K562 (cell line): Measurements from ENCODE around the gene SCYGR5. TPM values are rescaled to one million over a fixed set of nuclear protein-coding genes. Genes with fewer than 3 reads are reported as not detected.

Experiments used
- ATAC-seq: fragments of 200-7000 bp; cut with Tn5 transposase; 3 replicates; pipeline ENCODE4 v1.9.1; 2020; ENCODE audit warnings: moderate library complexity
- BruUV-seq: library from RNA; stranded (reverse); fragments of 400-500 nt; replicated peaks from 2 replicates; lab custom pipeline; 2021; lab: Mats Ljungman, UMichigan
- CTCF ChIA-PET: fragments of 300-600 bp; formaldehyde crosslinking; extraction: SDS; loops from one replicate; lab custom pipeline; 2021; ENCODE audit warnings: low intra/inter-chr PET ratio; lab: Yijun Ruan, JAX
- POLR2A ChIA-PET: fragments of 300-600, 350-650 bp; sonication (Branson Sonifier 250); formaldehyde crosslinking; extraction: SDS; loops from one replicate; lab custom pipeline; 2021; ENCODE audit warnings: antibody characterized with exemption, inconsistent platforms; lab: Yijun Ruan, JAX
- DNase-seq, 4 experiments: peaks; one replicate each; pipeline versions ENCODE4 v3.0.0 to v3.0.0-alpha.2; 2011 to 2018; ENCODE audit warnings: low spot score in 3 of 4, mixed read lengths in 3 of 4; ENCODE audit errors: extremely low read depth in 1 of 4
- FAIRE-seq: peaks from 2 replicates; lab custom pipeline; 2011; peaks lifted over from hg19 to GRCh38; lab: Jason Lieb, UNC
- H2AFZ ChIP-seq: 2 replicates; pipeline ENCODE4 v1.6.0; 2011; ENCODE audit warnings: low read depth, low read length, control low read depth, inconsistent platforms
- H3K27ac ChIP-seq: fragments of 200-600 bp; 3 replicates; pipeline ENCODE4 v1.8.0; 2011; ENCODE audit warnings: low read depth, mild to moderate bottlenecking, control low read depth, inconsistent platforms, low read length, moderate library complexity, mixed read lengths; ENCODE audit errors: extremely low read depth
- H3K27me3 ChIP-seq, 2 experiments: fragments of 300-600 bp in 1 of 2; 2 replicates in 1 of 2; 3 replicates in 1 of 2; pipeline versions ENCODE4 v1.6.0 to v1.8.0; 2011; ENCODE audit warnings: inconsistent platforms in 2 of 2, low read length in 2 of 2, mild to moderate bottlenecking in 1 of 2, mixed read lengths in 1 of 2, moderate library complexity in 1 of 2; ENCODE audit not compliant: control insufficient read depth in 2 of 2, insufficient read depth in 2 of 2
- H3K36me3 ChIP-seq: fragments of 300-600 bp; 3 replicates; pipeline ENCODE4 v1.8.0; 2011; ENCODE audit warnings: mild to moderate bottlenecking, low read length, inconsistent platforms; ENCODE audit not compliant: control insufficient read depth, insufficient read depth
- H3K4me1 ChIP-seq, 2 experiments: fragments of 200-600 bp in 1 of 2; replicated peaks in 1 of 2; 2 replicates in 1 of 2; 3 replicates in 1 of 2; pipeline versions ENCODE4 v1.5.1 to v1.8.0; 2011; ENCODE audit warnings: inconsistent platforms in 2 of 2, low read length in 2 of 2, mild to moderate bottlenecking in 1 of 2, mixed read lengths in 1 of 2, moderate library complexity in 1 of 2; ENCODE audit not compliant: control insufficient read depth in 2 of 2, insufficient read depth in 2 of 2
- H3K4me2 ChIP-seq: 2 replicates; pipeline ENCODE4 v1.6.1; 2011; ENCODE audit warnings: low read length, control low read depth, inconsistent platforms, mixed read lengths; ENCODE audit not compliant: insufficient read depth
- H3K4me3 ChIP-seq: fragments of 200-600 bp; sonication (generic), shearing (Covaris generic); 2 replicates; pipeline ENCODE4 v1.5.1; 2016; ENCODE audit warnings: control low read depth, inconsistent platforms
- H3K79me2 ChIP-seq: fragments of 200-600 bp; 3 replicates; pipeline ENCODE4 v1.8.0; 2011; ENCODE audit warnings: low read length, inconsistent platforms; ENCODE audit not compliant: control insufficient read depth, insufficient read depth
- H3K9ac ChIP-seq, 2 experiments: 2 replicates each; pipeline versions ENCODE4 v1.6.0 to v1.6.1; 2011; ENCODE audit warnings: low read depth in 2 of 2, low read length in 2 of 2, control low read depth in 1 of 2, inconsistent platforms in 1 of 2, mild to moderate bottlenecking in 1 of 2, mixed read lengths in 1 of 2; ENCODE audit not compliant: insufficient read depth in 1 of 2
- H3K9me1 ChIP-seq: one replicate; pipeline ENCODE4 v1.6.0; 2011; ENCODE audit warnings: inconsistent platforms, mild to moderate bottlenecking, low read length, moderate library complexity; ENCODE audit not compliant: control insufficient read depth, insufficient read depth
- H3K9me3 ChIP-seq: replicated peaks from 2 replicates; pipeline ENCODE4 v1.5.1; 2011; ENCODE audit warnings: low read depth, low read length, inconsistent platforms; ENCODE audit not compliant: control insufficient read depth, insufficient read depth
- H4K20me1 ChIP-seq: replicated peaks from 2 replicates; pipeline ENCODE4 v1.6.1; 2011; ENCODE audit warnings: low read length, inconsistent platforms, mixed read lengths; ENCODE audit not compliant: control insufficient read depth, insufficient read depth
- BACH1 ChIP-seq: fragments of 200-800 bp; sonication (Bioruptor generic); IDR thresholded peaks from 2 replicates; pipeline ENCODE4 v1.6.1; 2016; ENCODE audit warnings: missing genetic modification characterization, missing compliant biosample characterization
- BRF1 ChIP-seq: IDR thresholded peaks from 3 replicates; pipeline ENCODE4 v1.6.1; 2011; ENCODE audit warnings: borderline replicate concordance, mild to moderate bottlenecking; ENCODE audit not compliant: insufficient read length; ENCODE audit errors: extremely low read depth
- CHD4 ChIP-seq: fragments of 200-600 bp; sonication (generic); IDR thresholded peaks from 3 replicates; pipeline ENCODE4 v1.6.1; 2012; ENCODE audit warnings: low read depth, mild to moderate bottlenecking, mixed read lengths, low read length, inconsistent platforms; ENCODE audit not compliant: insufficient read depth, insufficient replicate concordance, poor library complexity, severe bottlenecking
- ESRRB ChIP-seq: fragments of 250-450 bp; sonication (Bioruptor Pico); IDR thresholded peaks from 2 replicates; pipeline ENCODE4 v1.5.0; 2020; ENCODE audit warnings: mild to moderate bottlenecking, moderate library complexity, borderline replicate concordance
- FOXJ2 ChIP-seq: fragments of 200-800 bp; sonication (Bioruptor generic); IDR thresholded peaks from 2 replicates; pipeline ENCODE4 v1.6.1; 2016; ENCODE audit warnings: missing genetic modification characterization, missing compliant biosample characterization
- HMGN3 ChIP-seq: IDR thresholded peaks from 2 replicates; pipeline ENCODE4 v1.6.1; 2011; ENCODE audit warnings: borderline replicate concordance, low read depth, mild to moderate bottlenecking, mixed read lengths, low read length; ENCODE audit not compliant: insufficient read length; ENCODE audit errors: extremely low read depth
- HNRNPK ChIP-seq: fragments of 200-400 bp; formaldehyde crosslinking; IDR thresholded peaks from one replicate; pipeline ENCODE4 v1.6.1; 2018; ENCODE audit warnings: mild to moderate bottlenecking, low read depth, low read length; ENCODE audit not compliant: poor library complexity, severe bottlenecking
- IFI16 ChIP-seq: fragments of 250-450 bp; sonication (Bioruptor Pico); IDR thresholded peaks from 2 replicates; pipeline ENCODE4 v2.1.2; 2022; ENCODE audit warnings: mild to moderate bottlenecking, inconsistent platforms
- RBM22 ChIP-seq: fragments of 200-400 bp; formaldehyde crosslinking; IDR thresholded peaks from 2 replicates; pipeline ENCODE4 v1.6.1; 2018; ENCODE audit warnings: low read length, low read depth; ENCODE audit not compliant: poor library complexity, severe bottlenecking
- TSC22D4 ChIP-seq: fragments of 450-650 bp; IDR thresholded peaks from 2 replicates; pipeline ENCODE4 v1.6.1; 2016; ENCODE audit warnings: missing genetic modification characterization, missing biosample characterization, control low read depth
- ZFP1 ChIP-seq: fragments of 450-650 bp; formaldehyde crosslinking; IDR thresholded peaks from 2 replicates; pipeline ENCODE4 v1.4.0; 2020; ENCODE audit warnings: mild to moderate bottlenecking, mixed read lengths
- ZNF217 ChIP-seq: sonication (generic); formaldehyde crosslinking; IDR thresholded peaks from 2 replicates; pipeline ENCODE4 v1.8.0; 2022; ENCODE audit warnings: mild to moderate bottlenecking, missing genetic modification reagents
- WGBS: fragments of 100-300 bp; shearing (Covaris generic); methylation state at CpG from one replicate; pipeline ENCODE4 v1.1.6; 2016; ENCODE audit warnings: low coverage, mixed read lengths; ENCODE audit not compliant: insufficient coverage; ENCODE audit errors: missing lambda C conversion rate; 5-methylcytosine and 5-hydroxymethylcytosine counted together
- in situ Hi-C: fragments of 300-500 bp; cut with MboI; formaldehyde crosslinking; loops from 4 replicates; pipeline ENCODE4 v1.15.0; 2018; ENCODE audit warnings: inconsistent platforms, mixed read lengths
- intact Hi-C: fragments of 100-400 bp; cut with micrococcal nuclease; formaldehyde crosslinking; loops from 2 replicates; pipeline ENCODE4 v1.14.2; 2022
- polyA plus RNA-seq, 8 experiments: library from polyadenylated mRNA; depleted of rRNA in 4 of 8; stranded (reverse) in 5 of 8; unstranded in 3 of 8; fragments of >200 nt; fragmentation: Nextera tagmentation in 2 of 8; fragmentation: Illumina TruSeq in 1 of 8; extraction: Ambion mirVana in 2 of 8; extraction: Trizol in 1 of 8; gene quantifications; 2 replicates each; pipeline versions ENCODE4 v1.2.1 to v1.2.3, GENCODE V29; 2011 to 2014; ENCODE audit warnings: inconsistent platforms in 1 of 8, missing spikeins in 1 of 8
- total RNA-seq, 7 experiments: library from RNA; depleted of rRNA in 6 of 7; stranded (reverse); fragments of >200 nt in 6 of 7; fragmentation: Illumina TruSeq in 2 of 7; extraction: Trizol in 2 of 7; gene quantifications; 2 replicates each; pipeline versions ENCODE4 v1.2.1 to v1.2.3, GENCODE V29; 2011 to 2021; ENCODE audit warnings: low replicate concordance in 1 of 7
- TF ChIP-seq, protein P1 (sequence below): fragments of 250-450 bp; sonication (Bioruptor Pico); IDR thresholded peaks from 2 replicates; pipeline ENCODE4 v1.5.0; 2021
- TF ChIP-seq, protein P2 (sequence below): fragments of 250-450 bp; sonication (Bioruptor Pico); IDR thresholded peaks from 2 replicates; pipeline ENCODE4 v1.8.0; 2022; ENCODE audit warnings: moderate library complexity, mild to moderate bottlenecking, inconsistent platforms

SCYGR5 gene
- total and polyA plus RNA-seq, 9 of the 15 experiments (the other 6 are each of a cell fraction or from before 2014, with no cell fraction given) = not detected

DNA sequence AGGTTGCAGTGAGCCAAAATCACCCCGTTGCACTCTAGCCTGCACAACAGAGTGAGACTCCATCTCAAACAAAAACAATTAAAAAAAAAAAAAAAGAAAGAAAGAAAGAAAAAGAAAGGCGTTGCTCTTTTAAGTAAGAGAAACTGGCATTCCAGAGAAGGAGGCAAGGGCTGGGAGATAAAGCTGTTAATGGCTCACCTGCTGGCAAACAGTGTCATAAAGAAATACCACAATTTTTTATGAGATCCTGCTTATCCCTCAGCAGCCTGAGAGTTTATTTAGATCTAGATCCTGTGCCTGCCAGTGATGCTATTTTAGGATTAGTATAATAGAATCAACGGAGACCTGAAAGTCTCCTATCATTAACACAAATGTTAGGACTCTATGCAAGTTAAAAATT, 35.0 kb downstream of the SCYGR5 start:
- H3K9ac ChIP-seq = no peak overlapping the region
- H2AFZ ChIP-seq = no peak overlapping the region
- FAIRE-seq = no peak
- H3K9me3 ChIP-seq = no peaks in the 10 kb centered on the region
- H3K79me2 ChIP-seq = no peaks in the 10 kb centered on the region
- no peak overlapping the region for H3K4me2 ChIP-seq
- H3K27me3 ChIP-seq = peaks cover 4 to 8% of the 10 kb centered on the region in 2 experiments; a peak in 2 of 5 replicates
- CTCF ChIA-PET = no interaction called here
- no peaks in the 10 kb centered on the region for H3K4me1 ChIP-seq
- no peaks in the 10 kb centered on the region for H3K9me1 ChIP-seq
- TF ChIP-seq ZFP1 (CRISPR knock-in tag) = no peak
- no peak overlapping the region for H3K27ac ChIP-seq
- no peak for ATAC-seq
- no TSS peak for BruUV-seq
- WGBS = 0% methylated on average over 2 of the region's 3 CpGs
- no peak for DNase-seq
- H3K4me3 ChIP-seq = no peak overlapping the region
- POLR2A ChIA-PET = no interaction called here
- H3K36me3 ChIP-seq = no peaks in the 10 kb centered on the region
- in situ Hi-C loops = no loop called here
- intact Hi-C loops = no loop called here
- no peaks in the 10 kb centered on the region for H4K20me1 ChIP-seq

DNA sequence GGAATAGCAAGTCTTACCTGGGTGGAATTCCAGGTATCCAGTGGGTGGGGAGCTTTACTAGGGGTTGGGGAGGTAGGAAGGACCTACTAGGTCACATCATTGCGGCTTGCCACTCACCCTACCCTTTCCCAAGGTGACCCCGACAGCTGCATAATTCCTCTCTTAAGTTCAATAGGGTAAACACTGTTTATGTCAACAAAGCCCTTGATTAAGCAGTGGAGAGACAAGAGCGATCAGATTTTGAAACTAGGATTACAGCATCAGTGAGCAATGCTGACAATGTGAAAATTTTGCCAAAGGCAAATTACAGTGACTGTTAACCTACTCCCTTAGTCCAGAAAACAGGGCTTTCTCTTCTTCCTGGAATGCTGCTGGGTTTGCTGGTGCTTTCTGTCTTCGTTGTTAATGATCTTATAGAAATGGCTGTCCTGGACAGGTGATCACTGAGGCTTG, 36.7 kb downstream of the SCYGR5 start:
- DNase-seq = no peak
- H3K9me1 ChIP-seq = no peaks in the 10 kb centered on the region
- no peaks in the 10 kb centered on the region for H3K79me2 ChIP-seq
- H2AFZ ChIP-seq = no peak overlapping the region
- no TSS peak for BruUV-seq
- POLR2A ChIA-PET = no interaction called here
- intact Hi-C loops (no loop called here), in situ Hi-C loops (no loop called here)
- no peaks in the 10 kb centered on the region for H4K20me1 ChIP-seq
- H3K9ac ChIP-seq = no peak overlapping the region
- H3K4me3 ChIP-seq = no peak overlapping the region
- H3K27me3 ChIP-seq = peaks cover 4 to 12% of the 10 kb centered on the region in 2 experiments; a peak in 3 of 5 replicates
- no peak overlapping the region for H3K27ac ChIP-seq
- 0% methylated on average over 4 of the region's 4 CpGs for whole genome bisulfite sequencing
- no peaks in the 10 kb centered on the region for H3K4me1 ChIP-seq
- no peak for ATAC-seq
- CTCF ChIA-PET = no interaction called here
- no peak overlapping the region for H3K4me2 ChIP-seq
- H3K36me3 ChIP-seq = no peaks in the 10 kb centered on the region
- no peaks in the 10 kb centered on the region for H3K9me3 ChIP-seq
- no peak for FAIRE-seq
- no peak for TF ChIP-seq CHD4
- no peak for TF ChIP-seq ESRRB (CRISPR knock-in tag)
- TF ChIP-seq BACH1 = no peak
- TF ChIP-seq, protein P1, sequence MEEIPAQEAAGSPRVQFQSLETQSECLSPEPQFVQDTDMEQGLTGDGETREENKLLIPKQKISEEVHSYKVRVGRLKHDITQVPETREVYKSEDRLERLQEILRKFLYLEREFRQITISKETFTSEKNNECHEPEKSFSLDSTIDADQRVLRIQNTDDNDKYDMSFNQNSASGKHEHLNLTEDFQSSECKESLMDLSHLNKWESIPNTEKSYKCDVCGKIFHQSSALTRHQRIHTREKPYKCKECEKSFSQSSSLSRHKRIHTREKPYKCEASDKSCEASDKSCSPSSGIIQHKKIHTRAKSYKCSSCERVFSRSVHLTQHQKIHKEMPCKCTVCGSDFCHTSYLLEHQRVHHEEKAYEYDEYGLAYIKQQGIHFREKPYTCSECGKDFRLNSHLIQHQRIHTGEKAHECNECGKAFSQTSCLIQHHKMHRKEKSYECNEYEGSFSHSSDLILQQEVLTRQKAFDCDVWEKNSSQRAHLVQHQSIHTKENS (CRISPR knock-in tag) = no peak
- TF ChIP-seq HMGN3 = no peak
- no peak for TF ChIP-seq RBM22
- TF ChIP-seq, protein P2, sequence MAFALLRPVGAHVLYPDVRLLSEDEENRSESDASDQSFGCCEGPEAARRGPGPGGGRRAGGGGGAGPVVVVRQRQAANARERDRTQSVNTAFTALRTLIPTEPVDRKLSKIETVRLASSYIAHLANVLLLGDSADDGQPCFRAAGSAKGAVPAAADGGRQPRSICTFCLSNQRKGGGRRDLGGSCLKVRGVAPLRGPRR (CRISPR knock-in tag) = no peak
- no peak for TF ChIP-seq FOXJ2 (tag)
- no peak for TF ChIP-seq BRF1
- no peak for TF ChIP-seq IFI16
- TF ChIP-seq TSC22D4 (tag) = no peak
- no peak for TF ChIP-seq ZNF217 (CRISPR knock-in tag)
- TF ChIP-seq HNRNPK = no peak
